ENCODE measurements around the gene FAM204A.

DNA sequence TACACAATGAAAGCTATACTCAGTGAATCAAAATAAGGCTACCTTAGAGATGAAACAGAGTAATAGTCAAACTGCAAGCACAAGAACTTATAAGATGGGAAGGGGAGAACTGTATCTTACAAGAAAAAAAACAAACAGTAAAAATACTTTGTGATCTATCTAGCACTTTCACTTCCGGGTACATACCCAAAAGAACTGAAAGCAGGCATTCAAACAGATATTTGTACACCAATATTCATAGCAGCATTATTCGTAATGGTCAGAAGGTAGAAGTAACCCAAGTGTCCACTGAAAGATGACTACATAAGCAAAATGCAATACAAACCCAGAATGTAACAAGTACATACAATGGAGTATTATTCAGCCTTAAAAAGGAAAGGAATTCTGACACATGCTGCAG, 18.0 kb downstream of the FAM204A start:
- no peak for TF ChIP-seq POLR2A (IDR thresholded peaks at IDR 0.05)
- TF ChIP-seq, protein P1, sequence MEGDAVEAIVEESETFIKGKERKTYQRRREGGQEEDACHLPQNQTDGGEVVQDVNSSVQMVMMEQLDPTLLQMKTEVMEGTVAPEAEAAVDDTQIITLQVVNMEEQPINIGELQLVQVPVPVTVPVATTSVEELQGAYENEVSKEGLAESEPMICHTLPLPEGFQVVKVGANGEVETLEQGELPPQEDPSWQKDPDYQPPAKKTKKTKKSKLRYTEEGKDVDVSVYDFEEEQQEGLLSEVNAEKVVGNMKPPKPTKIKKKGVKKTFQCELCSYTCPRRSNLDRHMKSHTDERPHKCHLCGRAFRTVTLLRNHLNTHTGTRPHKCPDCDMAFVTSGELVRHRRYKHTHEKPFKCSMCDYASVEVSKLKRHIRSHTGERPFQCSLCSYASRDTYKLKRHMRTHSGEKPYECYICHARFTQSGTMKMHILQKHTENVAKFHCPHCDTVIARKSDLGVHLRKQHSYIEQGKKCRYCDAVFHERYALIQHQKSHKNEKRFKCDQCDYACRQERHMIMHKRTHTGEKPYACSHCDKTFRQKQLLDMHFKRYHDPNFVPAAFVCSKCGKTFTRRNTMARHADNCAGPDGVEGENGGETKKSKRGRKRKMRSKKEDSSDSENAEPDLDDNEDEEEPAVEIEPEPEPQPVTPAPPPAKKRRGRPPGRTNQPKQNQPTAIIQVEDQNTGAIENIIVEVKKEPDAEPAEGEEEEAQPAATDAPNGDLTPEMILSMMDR (IDR thresholded peaks at IDR 0.05): no peak
- no peak for TF ChIP-seq EP300 (IDR thresholded peaks at IDR 0.05)
